ENCODE results near the gene PLXDC2. TPM values are rescaled to one million over a fixed set of nuclear protein-coding genes. Genes with fewer than 3 reads are reported as not detected.
"Not testable (repeated sequence)": the region's sequence is repeated elsewhere in the genome, so short reads cannot be mapped to it uniquely, and the experiment has no call there.

Gene PLXDC2
- total RNA-seq, 1 donor from 2014 or later: 129 TPM

GRCh38 chr10:20040012-20040411 lies 223.8 kb downstream of the PLXDC2 start:
- no peak overlapping the region for H3K4me3 ChIP-seq
- intact Hi-C loops (cut with DNase I): no loop called here
- no peak for DNase-seq

GRCh38 chr10:20041931-20042330 lies 225.7 kb downstream of the PLXDC2 start:
- DNase-seq (no peak), ATAC-seq (no peak)
- no peaks in the 10 kb centered on the region for H3K9me3 ChIP-seq
- no peak for TF ChIP-seq CTCF (IDR thresholded peaks at IDR 0.05)
- H3K4me1 ChIP-seq: no peaks in the 10 kb centered on the region
- intact Hi-C loops (cut with DNase I): no loop called here
- no peaks in the 10 kb centered on the region for H3K36me3 ChIP-seq
- H3K27ac ChIP-seq: no peak overlapping the region
- H3K27me3 ChIP-seq: no peaks in the 10 kb centered on the region
- no peak overlapping the region for H3K4me3 ChIP-seq

More at GRCh38 chr10:20040012-20040411, 223.8 kb downstream of the PLXDC2 start:
- Histone ChIP-seq H3K4me1 (no peaks in the 10 kb centered on the region), H3K27me3 (no peaks in the 10 kb centered on the region), H3K36me3 (no peaks in the 10 kb centered on the region), H3K9me3 (no peaks in the 10 kb centered on the region), H3K27ac (no peak overlapping the region)
- TF ChIP-seq CTCF (IDR thresholded peaks at IDR 0.05): no peak
- ATAC-seq: peak; percentile 65

- intact Hi-C loops (cut with DNase I); ATAC-seq; H3K27ac ChIP-seq; H3K9me3 ChIP-seq; H3K4me1 ChIP-seq; H3K27me3 ChIP-seq; DNase-seq; H3K4me3 ChIP-seq; H3K36me3 ChIP-seq: not testable (repeated sequence)
Measured at GRCh38 chr10:20045100-20045499, 228.9 kb downstream of the PLXDC2 start.

GRCh38 chr10:20048161-20048560 lies 231.9 kb downstream of the PLXDC2 start:
- ATAC-seq: no peak
- no peak overlapping the region for H3K4me3 ChIP-seq
- H3K27me3 ChIP-seq: no peaks in the 10 kb centered on the region
- intact Hi-C loops (cut with DNase I): no loop called here
- DNase-seq: no peak
- no peak overlapping the region for H3K27ac ChIP-seq
- no peaks in the 10 kb centered on the region for H3K9me3 ChIP-seq
- H3K4me1 ChIP-seq: no peaks in the 10 kb centered on the region
- H3K36me3 ChIP-seq: no peaks in the 10 kb centered on the region
- TF ChIP-seq CTCF (IDR thresholded peaks at IDR 0.05): no peak

GRCh38 chr10:20058135-20058534 lies 241.9 kb downstream of the PLXDC2 start:
- H3K9me3 ChIP-seq: no peaks in the 10 kb centered on the region
- ATAC-seq (no peak), DNase-seq (no peak)
- intact Hi-C loops (cut with DNase I): no loop called here
- no peaks in the 10 kb centered on the region for H3K4me1 ChIP-seq
- H3K27ac ChIP-seq: no peak overlapping the region
- H3K27me3 ChIP-seq: no peaks in the 10 kb centered on the region
- TF ChIP-seq CTCF (IDR thresholded peaks at IDR 0.05): no peak
- no peak overlapping the region for H3K4me3 ChIP-seq
- no peaks in the 10 kb centered on the region for H3K36me3 ChIP-seq

GRCh38 chr10:20059084-20059835 lies 243.0 kb downstream of the PLXDC2 start:
- Histone ChIP-seq H3K27me3 (no peaks in the 10 kb centered on the region), H3K4me3 (no peak overlapping the region), H3K27ac (no peak overlapping the region), H3K36me3 (no peaks in the 10 kb centered on the region), H3K4me1 (no peaks in the 10 kb centered on the region), H3K9me3 (no peaks in the 10 kb centered on the region)
- TF ChIP-seq CTCF (IDR thresholded peaks at IDR 0.05): no peak
- intact Hi-C loops (cut with DNase I): no loop called here
- ATAC-seq (no peak), DNase-seq (no peak)

All from upper lobe of right lung (tissue), 1 donor.